Tibial artery (tissue), 4 donors: ENCODE data around the gene AARSD1.
"Not testable (repeated sequence)": the region's sequence is repeated elsewhere in the genome, so short reads cannot be mapped to it uniquely, and the experiment has no call there.

Experiments used
- DNase-seq, 2 donors: peaks; one replicate each; pipeline ENCODE4 v3.0.0-alpha.2; 2019
- H3K27ac ChIP-seq, 2 donors: fragments of 200-600 bp; sonication (generic) in 1 of 2; 1 replicate in 1 of 2; 2 replicates in 1 of 2; pipeline ENCODE4 v1.5.1; 2018 to 2019; ENCODE audit warnings: mild to moderate bottlenecking in 1 of 2
- H3K27me3 ChIP-seq, 2 donors: fragments of 200-600 bp; sonication (generic) in 1 of 2; one replicate each; pipeline versions ENCODE4 v1.5.1 to v1.6.0; 2016 to 2019
- H3K36me3 ChIP-seq, 3 donors: fragments of 200-600 bp; sonication (generic) in 2 of 3; one replicate each; pipeline ENCODE4 v1.5.1; 2016 to 2019; ENCODE audit warnings: mild to moderate bottlenecking in 2 of 3
- H3K4me1 ChIP-seq, 4 donors: fragments of 200-600 bp; sonication (generic) in 2 of 4; 1 replicate in 3 of 4; 2 replicates in 1 of 4; pipeline ENCODE4 v1.5.1; 2016 to 2019
- H3K4me3 ChIP-seq, 2 donors: fragments of 200-600 bp; sonication (generic) in 1 of 2; 1 replicate in 1 of 2; 2 replicates in 1 of 2; pipeline ENCODE4 v1.5.1; 2018 to 2019; ENCODE audit warnings: mild to moderate bottlenecking in 2 of 2
- H3K9me3 ChIP-seq, 3 donors: fragments of 200-600 bp; sonication (generic) in 1 of 3; one replicate each; pipeline ENCODE4 v1.5.1; 2016 to 2019
- intact Hi-C: fragments of 100-400 bp; cut with DNase I; formaldehyde crosslinking; loops from one replicate; pipeline ENCODE4 v1.15.0; 2023; ENCODE audit warnings: low total_unique reads
- TF ChIP-seq, protein P1 (sequence below), 2 experiments: fragments of 200-600 bp in 1 of 2; fragments of 450-650 bp in 1 of 2; IDR thresholded peaks; one replicate each; pipeline ENCODE4 v1.5.1; 2017 to 2019; ENCODE audit warnings: antibody characterized with exemption in 2 of 2, mild to moderate bottlenecking in 1 of 2, moderate library complexity in 1 of 2

Gene AARSD1

GRCh38 chr17:43006639-43007551, 42.6 kb upstream of the AARSD1 start, which contains the start of gene IFI35:
Gene IFI35 (plus strand): TSS chr17:43006784. CDS start chr17:43006948, 164 bp downstream.
- TF ChIP-seq, protein P1, sequence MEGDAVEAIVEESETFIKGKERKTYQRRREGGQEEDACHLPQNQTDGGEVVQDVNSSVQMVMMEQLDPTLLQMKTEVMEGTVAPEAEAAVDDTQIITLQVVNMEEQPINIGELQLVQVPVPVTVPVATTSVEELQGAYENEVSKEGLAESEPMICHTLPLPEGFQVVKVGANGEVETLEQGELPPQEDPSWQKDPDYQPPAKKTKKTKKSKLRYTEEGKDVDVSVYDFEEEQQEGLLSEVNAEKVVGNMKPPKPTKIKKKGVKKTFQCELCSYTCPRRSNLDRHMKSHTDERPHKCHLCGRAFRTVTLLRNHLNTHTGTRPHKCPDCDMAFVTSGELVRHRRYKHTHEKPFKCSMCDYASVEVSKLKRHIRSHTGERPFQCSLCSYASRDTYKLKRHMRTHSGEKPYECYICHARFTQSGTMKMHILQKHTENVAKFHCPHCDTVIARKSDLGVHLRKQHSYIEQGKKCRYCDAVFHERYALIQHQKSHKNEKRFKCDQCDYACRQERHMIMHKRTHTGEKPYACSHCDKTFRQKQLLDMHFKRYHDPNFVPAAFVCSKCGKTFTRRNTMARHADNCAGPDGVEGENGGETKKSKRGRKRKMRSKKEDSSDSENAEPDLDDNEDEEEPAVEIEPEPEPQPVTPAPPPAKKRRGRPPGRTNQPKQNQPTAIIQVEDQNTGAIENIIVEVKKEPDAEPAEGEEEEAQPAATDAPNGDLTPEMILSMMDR (IDR thresholded peaks at IDR 0.05): peak; percentile 9 to 33
- H3K9me3 ChIP-seq: no peaks in the 10 kb centered on the region
- peaks cover 9 to 32% (median 12%) of the 10 kb centered on the region in 3 donors for H3K36me3 ChIP-seq
- intact Hi-C loops: no loop called here
- H3K4me1 ChIP-seq: peaks cover 0 to 16% (median 8%) of the 10 kb centered on the region in 4 donors
- peak within 1 kb of the TSS; percentile 61 to 69 for H3K4me3 ChIP-seq
- DNase-seq: peak; percentile 85 to 92
- H3K27ac ChIP-seq: peak within 1 kb of the TSS; percentile 79 to 85
- no peaks in the 10 kb centered on the region for H3K27me3 ChIP-seq

- intact Hi-C loops: no loop called here
- Histone ChIP-seq H3K4me3 (no peak overlapping the region), H3K36me3 (peaks cover 31 to 55% (median 31%) of the 10 kb centered on the region in 3 donors), H3K4me1 (peaks cover 0 to 28% (median 16%) of the 10 kb centered on the region in 4 donors), H3K27me3 (no peaks in the 10 kb centered on the region), H3K9me3 (no peaks in the 10 kb centered on the region), H3K27ac (peak overlapping the region in 1 of 2 donors; percentile 22)
- no peak for DNase-seq
- TF ChIP-seq, protein P1 (IDR thresholded peaks at IDR 0.05): no peak
These were observed 39.4 kb upstream of the AARSD1 start for GRCh38 chr17:43003542-43004172.

GRCh38 chr17:43000894-43001293, 36.6 kb upstream of the AARSD1 start:
- peaks cover 0 to 20% (median 17%) of the 10 kb centered on the region in 4 donors for H3K4me1 ChIP-seq
- H3K4me3 ChIP-seq, intact Hi-C loops, DNase-seq, H3K9me3 ChIP-seq, H3K27me3 ChIP-seq, H3K27ac ChIP-seq: not testable (repeated sequence)
- peaks cover 31 to 55% (median 31%) of the 10 kb centered on the region in 3 donors for H3K36me3 ChIP-seq

- Histone ChIP-seq H3K4me1 (peaks cover 0 to 20% (median 17%) of the 10 kb centered on the region in 4 donors), H3K36me3 (peaks cover 31 to 51% (median 31%) of the 10 kb centered on the region in 3 donors), H3K27ac (peak overlapping the region; percentile 83 to 85), H3K27me3 (no peaks in the 10 kb centered on the region), H3K9me3 (no peaks in the 10 kb centered on the region), H3K4me3 (peak overlapping the region; percentile 57 to 74)
- TF ChIP-seq, protein P1 (IDR thresholded peaks at IDR 0.05): no peak
- no peak for DNase-seq
- intact Hi-C loops: loop anchor here (5.0 kb wide), 1 partner anchor 157 kb away; the partner anchor contains the start of gene AOC2
These were observed 34.8 kb upstream of the AARSD1 start for GRCh38 chr17:42999003-42999525.

DNA sequence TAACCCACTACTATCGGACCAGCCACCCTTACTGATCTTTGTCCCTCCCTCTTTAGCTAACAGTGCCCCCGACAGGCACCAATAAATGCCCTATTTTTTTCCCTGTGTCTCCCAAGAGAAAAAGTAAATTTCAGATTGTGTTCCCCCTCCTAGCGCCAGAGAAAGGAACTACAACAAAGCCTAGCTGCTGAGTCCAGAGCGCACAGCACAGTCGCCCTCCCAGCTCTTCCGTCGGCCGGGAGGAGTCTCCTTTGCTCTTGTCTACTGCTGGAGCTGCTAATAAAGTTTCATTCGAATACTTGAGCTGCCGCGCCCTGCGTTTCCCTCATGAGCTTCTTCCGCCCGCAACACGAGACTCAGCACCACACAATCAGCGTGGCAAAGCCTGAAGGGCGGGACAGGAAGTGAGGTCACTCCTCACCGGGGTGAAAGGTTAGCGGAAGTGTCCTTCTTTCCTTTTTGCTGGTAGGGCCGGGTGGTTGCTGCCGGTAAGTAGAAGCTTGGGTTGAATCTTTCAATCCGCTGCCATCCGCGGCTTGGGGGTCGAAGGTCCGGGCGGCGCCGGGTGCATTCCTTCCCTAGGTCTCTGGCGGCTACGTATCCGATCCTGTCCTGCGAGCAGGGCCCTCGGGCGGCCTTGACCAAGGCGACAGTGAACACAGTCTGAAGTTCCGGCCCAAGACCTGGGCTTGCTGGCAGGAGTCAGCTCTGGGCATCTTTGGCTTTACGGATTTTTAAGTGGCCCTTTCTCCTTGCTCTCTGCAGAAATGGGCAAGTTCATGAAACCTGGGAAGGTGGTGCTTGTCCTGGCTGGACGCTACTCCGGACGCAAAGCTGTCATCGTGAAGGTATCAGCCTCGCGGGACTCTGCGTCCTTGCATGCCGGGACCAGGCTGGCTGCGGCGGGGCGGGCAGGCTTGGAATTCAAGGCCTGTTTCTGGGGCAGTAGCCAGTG, 34.0 kb upstream of the AARSD1 start, which contains the start of gene RPL27:
RPL27 (plus strand) TSS at position 436 of the 955 bp plus-strand sequence; CDS start at position 768, 332 bp downstream.
- H3K27me3 ChIP-seq: no peaks in the 10 kb centered on the region
- no peaks in the 10 kb centered on the region for H3K9me3 ChIP-seq
- peaks cover 31 to 51% (median 39%) of the 10 kb centered on the region in 3 donors for H3K36me3 ChIP-seq
- intact Hi-C loops: loop anchor here (5.0 kb wide), 1 partner anchor 156 kb away; the partner anchor contains the start of gene AOC2
- TF ChIP-seq, protein P1 (IDR thresholded peaks at IDR 0.05): peak; percentile 90 to 94
- peak within 1 kb of the TSS; percentile 83 to 85 for H3K27ac ChIP-seq
- DNase-seq: peak; percentile 99 to 100
- peaks cover 0 to 20% (median 17%) of the 10 kb centered on the region in 4 donors for H3K4me1 ChIP-seq
- H3K4me3 ChIP-seq: peak within 1 kb of the TSS; percentile 57 to 74
